Lung (tissue), 12 donors: ENCODE results near the gene AJAP1. TPM values are rescaled to one million over a fixed set of nuclear protein-coding genes. Genes with fewer than 3 reads are reported as not detected.
A peak's percentile ranks its signal among the peaks of the same experiment; 100 is the strongest.

Source experiments
- ATAC-seq: fragments of 200-7000 bp; cut with Tn5 transposase; one replicate; pipeline ENCODE4 v1.9.1; 2020; ENCODE audit warnings: moderate number of reproducible peaks; ENCODE audit not compliant: insufficient read depth, low FRiP score
- DNase-seq, 3 donors: peaks; one replicate each; pipeline ENCODE4 v3.0.0-alpha.2; 2013 to 2017
- H3K27ac ChIP-seq, 2 donors: one replicate each; pipeline ENCODE4 v1.5.1; 2013; ENCODE audit warnings: mild to moderate bottlenecking in 2 of 2, moderate library complexity in 2 of 2, control low read depth in 1 of 2, inconsistent platforms in 1 of 2, low read depth in 1 of 2, low read length in 1 of 2
- H3K27me3 ChIP-seq, 3 donors: one replicate each; pipeline ENCODE4 v1.5.1; 2013; ENCODE audit warnings: low read length in 2 of 3; ENCODE audit not compliant: control insufficient read depth in 3 of 3, insufficient read depth in 3 of 3
- H3K36me3 ChIP-seq, 4 donors: one replicate each; pipeline ENCODE4 v1.5.1; 2013; ENCODE audit warnings: low read length in 4 of 4, mild to moderate bottlenecking in 1 of 4, moderate library complexity in 1 of 4; ENCODE audit not compliant: control insufficient read depth in 4 of 4, insufficient read depth in 4 of 4
- H3K4me1 ChIP-seq, 5 donors: one replicate each; pipeline ENCODE4 v1.5.1; 2013; ENCODE audit warnings: low read length in 5 of 5, mild to moderate bottlenecking in 2 of 5, moderate library complexity in 1 of 5; ENCODE audit not compliant: control insufficient read depth in 5 of 5, insufficient read depth in 5 of 5
- H3K4me3 ChIP-seq: one replicate; pipeline ENCODE4 v1.5.1; 2013; ENCODE audit warnings: mild to moderate bottlenecking, control low read depth, moderate library complexity
- H3K9ac ChIP-seq, 2 donors: one replicate each; pipeline ENCODE4 v1.5.1; 2013; ENCODE audit warnings: low read length in 2 of 2, control low read depth in 1 of 2; ENCODE audit not compliant: insufficient read depth in 1 of 2
- H3K9me3 ChIP-seq, 4 donors: one replicate each; pipeline ENCODE4 v1.5.1; 2013; ENCODE audit warnings: low read length in 3 of 4, mild to moderate bottlenecking in 1 of 4, moderate library complexity in 1 of 4; ENCODE audit not compliant: control insufficient read depth in 4 of 4, insufficient read depth in 3 of 4
- WGBS, 2 donors: extraction: QIAGEN DNeasy Blood & Tissue Kit; methylation state at CpG; one replicate each; pipeline ENCODE4 v1.1.7; 2013; 5-methylcytosine and 5-hydroxymethylcytosine counted together
- polyA plus RNA-seq, 2 donors: library from polyadenylated mRNA; stranded (reverse); fragments of 200-250 nt; gene quantifications; one replicate each; pipeline ENCODE4 v1.2.1, GENCODE V29; 2013
- total RNA-seq, 2 donors: library from RNA; depleted of rRNA in 1 of 2; stranded (reverse); fragments of >200 nt in 1 of 2; gene quantifications; one replicate each; pipeline ENCODE4 v1.2.1, GENCODE V29; 2014 to 2021
- TF ChIP-seq, protein P1 (sequence below): IDR thresholded peaks from 2 replicates; pipeline ENCODE4 v1.5.1; 2012; ENCODE audit warnings: mild to moderate bottlenecking; ENCODE audit errors: control extremely low read depth, extremely low read depth
- donor health status: control.
- donor health status: control.
- donor health status: Bipolar disorder and iron deficiency.
- donor health status: healthy.
- donor health status: DM: yes; HTN: yes; CAD: no.

Gene AJAP1
- total and polyA plus RNA-seq, 4 donors: 0.05 to 0.77 (median 0.19) TPM

DNA sequence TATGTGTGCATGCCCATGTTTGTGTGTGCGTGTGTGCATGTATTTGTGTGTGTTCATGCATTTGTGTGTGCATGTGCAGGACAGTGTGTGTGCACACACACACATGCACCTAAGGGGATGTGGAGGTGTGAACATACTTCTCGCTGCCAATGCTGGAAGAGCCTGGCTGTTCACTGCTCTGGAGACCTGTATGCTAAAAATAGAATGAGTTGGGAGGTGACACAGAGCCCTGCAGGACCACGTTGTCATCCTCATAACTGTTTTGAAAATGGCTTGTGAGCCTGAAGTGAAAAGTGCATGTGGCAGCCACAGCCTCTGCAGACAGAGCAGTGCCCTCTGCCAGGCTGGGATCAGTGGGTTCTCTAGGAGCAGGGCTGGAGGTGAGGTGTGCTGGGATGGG lies 95.8 kb downstream of the AJAP1 start:
- peaks cover 0 to 6% (median 4%) of the 10 kb centered on the region in 5 donors for H3K4me1 ChIP-seq
- no peak for ATAC-seq
- H3K9me3 ChIP-seq: peaks cover 0 to 8% (median 3%) of the 10 kb centered on the region in 4 donors
- TF ChIP-seq, protein P1, sequence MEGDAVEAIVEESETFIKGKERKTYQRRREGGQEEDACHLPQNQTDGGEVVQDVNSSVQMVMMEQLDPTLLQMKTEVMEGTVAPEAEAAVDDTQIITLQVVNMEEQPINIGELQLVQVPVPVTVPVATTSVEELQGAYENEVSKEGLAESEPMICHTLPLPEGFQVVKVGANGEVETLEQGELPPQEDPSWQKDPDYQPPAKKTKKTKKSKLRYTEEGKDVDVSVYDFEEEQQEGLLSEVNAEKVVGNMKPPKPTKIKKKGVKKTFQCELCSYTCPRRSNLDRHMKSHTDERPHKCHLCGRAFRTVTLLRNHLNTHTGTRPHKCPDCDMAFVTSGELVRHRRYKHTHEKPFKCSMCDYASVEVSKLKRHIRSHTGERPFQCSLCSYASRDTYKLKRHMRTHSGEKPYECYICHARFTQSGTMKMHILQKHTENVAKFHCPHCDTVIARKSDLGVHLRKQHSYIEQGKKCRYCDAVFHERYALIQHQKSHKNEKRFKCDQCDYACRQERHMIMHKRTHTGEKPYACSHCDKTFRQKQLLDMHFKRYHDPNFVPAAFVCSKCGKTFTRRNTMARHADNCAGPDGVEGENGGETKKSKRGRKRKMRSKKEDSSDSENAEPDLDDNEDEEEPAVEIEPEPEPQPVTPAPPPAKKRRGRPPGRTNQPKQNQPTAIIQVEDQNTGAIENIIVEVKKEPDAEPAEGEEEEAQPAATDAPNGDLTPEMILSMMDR: no peak
- H3K9ac ChIP-seq: no peak overlapping the region
- no peak for DNase-seq
- H3K4me3 ChIP-seq: no peak overlapping the region
- WGBS, 2 donors: 54 to 70% methylated on average over 3 of the region's 3 CpGs
- no peaks in the 10 kb centered on the region for H3K36me3 ChIP-seq
- H3K27ac ChIP-seq: no peak overlapping the region
- H3K27me3 ChIP-seq: peaks cover 0 to 5% (median 0%) of the 10 kb centered on the region in 3 donors

DNA sequence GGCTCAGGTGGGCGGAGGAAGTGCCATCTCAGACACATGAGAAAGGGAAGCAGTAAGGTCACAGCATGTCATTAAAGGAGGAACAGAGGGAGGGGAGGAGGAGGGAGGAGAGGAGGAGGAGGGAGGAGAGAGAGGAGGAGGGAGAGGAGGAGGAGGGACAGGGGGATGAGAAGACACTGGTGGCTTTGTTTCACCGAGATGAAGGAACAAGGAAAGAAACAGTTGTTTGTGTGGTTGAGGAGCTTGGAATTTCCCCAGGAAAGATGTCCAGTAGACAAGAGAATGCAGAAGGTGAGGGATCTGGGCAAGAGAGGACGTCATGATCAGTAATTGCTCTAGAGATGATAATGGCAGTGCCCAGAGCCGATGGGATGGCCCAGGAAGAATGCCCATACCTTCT lies 97.7 kb downstream of the AJAP1 start:
- no peak overlapping the region for H3K27ac ChIP-seq
- peaks cover 0 to 8% (median 3%) of the 10 kb centered on the region in 4 donors for H3K9me3 ChIP-seq
- H3K9ac ChIP-seq: no peak overlapping the region
- TF ChIP-seq, protein P1: no peak
- H3K4me1 ChIP-seq: peaks cover 0 to 14% (median 8%) of the 10 kb centered on the region in 5 donors
- 57 to 72% methylated on average over 4 of the region's 4 CpGs for WGBS, 2 donors
- H3K36me3 ChIP-seq: no peaks in the 10 kb centered on the region
- no peak for DNase-seq
- no peak overlapping the region for H3K4me3 ChIP-seq
- ATAC-seq: no peak
- H3K27me3 ChIP-seq: peaks cover 0 to 5% (median 0%) of the 10 kb centered on the region in 3 donors

- H3K27ac ChIP-seq: no peak overlapping the region
- TF ChIP-seq, protein P1: no peak
- 54 to 57% methylated on average over 2 of the region's 2 CpGs for WGBS, 2 donors
- H3K4me1 ChIP-seq: peaks cover 0 to 14% (median 8%) of the 10 kb centered on the region in 5 donors
- ATAC-seq (no peak), DNase-seq (no peak)
- no peak overlapping the region for H3K9ac ChIP-seq
- no peaks in the 10 kb centered on the region for H3K36me3 ChIP-seq
- peaks cover 0 to 9% (median 4%) of the 10 kb centered on the region in 4 donors for H3K9me3 ChIP-seq
- no peak overlapping the region for H3K4me3 ChIP-seq
- H3K27me3 ChIP-seq: peaks cover 0 to 4% (median 0%) of the 10 kb centered on the region in 3 donors
These were observed 100.4 kb downstream of the AJAP1 start for GRCh38 chr1:4754816-4755215.

DNA sequence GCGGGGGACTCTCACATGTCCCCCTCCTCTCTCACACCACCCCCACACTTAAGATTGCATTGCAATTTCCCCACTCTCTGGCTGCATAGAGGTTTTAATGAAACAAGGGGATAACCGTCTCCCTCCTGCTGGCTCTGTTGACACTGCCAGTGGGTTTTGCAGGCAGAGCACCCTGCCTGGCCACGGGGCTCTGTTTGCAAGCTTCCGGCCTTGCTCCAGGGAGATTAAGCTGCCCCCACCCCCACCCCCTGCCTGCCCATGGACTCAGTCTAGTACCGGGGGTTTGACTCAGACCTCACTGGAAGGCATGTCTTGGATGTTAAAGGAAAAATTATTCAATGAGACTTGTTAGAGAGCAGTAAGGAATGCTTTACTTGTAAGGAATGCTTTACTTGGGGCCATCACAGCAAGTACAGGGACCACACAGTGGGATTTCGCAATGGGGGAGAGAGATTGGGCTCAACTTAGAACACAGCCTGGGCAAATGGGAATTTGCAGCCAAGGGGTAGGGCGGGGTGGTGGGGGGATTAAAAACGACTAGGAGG lies 101.0 kb downstream of the AJAP1 start:
- Histone ChIP-seq H3K9me3 (peaks cover 0 to 9% (median 4%) of the 10 kb centered on the region in 4 donors), H3K36me3 (no peaks in the 10 kb centered on the region), H3K9ac (no peak overlapping the region), H3K4me3 (no peak overlapping the region), H3K27me3 (no peaks in the 10 kb centered on the region), H3K4me1 (peaks cover 0 to 14% (median 8%) of the 10 kb centered on the region in 5 donors), H3K27ac (no peak overlapping the region)
- WGBS, 2 donors: 13 to 19% methylated on average over 8 of the region's 8 CpGs
- ATAC-seq (no peak), DNase-seq (peak; percentile 76 to 92 (median 84))
- TF ChIP-seq, protein P1: no peak
